HG03108 (cell line): ENCODE measurements around the gene SLC36A1.

Experiments used
- ATAC-seq: cut with Tn5 transposase; IDR thresholded peaks from one replicate; pipeline ENCODE4 v1.9.1; 2021; ENCODE audit warnings: moderate library complexity; ENCODE audit not compliant: unreplicated experiment

The SLC36A1 gene

GRCh38 chr5:151451626-151452520, 4.5 kb downstream of the SLC36A1 start:
- ATAC-seq: peak; percentile 37

GRCh38 chr5:151454166-151454565, 6.8 kb downstream of the SLC36A1 start:
- ATAC-seq: no peak

- no peak for ATAC-seq
Measured at GRCh38 chr5:151454889-151455288, 7.5 kb downstream of the SLC36A1 start.

GRCh38 chr5:151456321-151456940, 9.0 kb downstream of the SLC36A1 start:
- no peak for ATAC-seq

GRCh38 chr5:151458314-151458713, 10.9 kb downstream of the SLC36A1 start:
- no peak for ATAC-seq

- ATAC-seq: no peak
Measured at GRCh38 chr5:151459680-151460324, 12.4 kb downstream of the SLC36A1 start.

GRCh38 chr5:151461312-151461711, 13.9 kb downstream of the SLC36A1 start:
- ATAC-seq: peak; percentile 80

GRCh38 chr5:151463137-151464029, 16.0 kb downstream of the SLC36A1 start:
- no peak for ATAC-seq

GRCh38 chr5:151464101-151464500, 16.7 kb downstream of the SLC36A1 start:
- ATAC-seq: no peak

GRCh38 chr5:151465476-151465875, 18.1 kb downstream of the SLC36A1 start:
- no peak for ATAC-seq

- no peak for ATAC-seq
Measured at GRCh38 chr5:151467576-151467975, 20.2 kb downstream of the SLC36A1 start.

- no peak for ATAC-seq
Measured at GRCh38 chr5:151469386-151469785, 22.0 kb downstream of the SLC36A1 start.

- no peak for ATAC-seq
Measured at GRCh38 chr5:151469992-151470391, 22.6 kb downstream of the SLC36A1 start.

GRCh38 chr5:151470439-151470838, 23.0 kb downstream of the SLC36A1 start:
- no peak for ATAC-seq

GRCh38 chr5:151471276-151471675, 23.9 kb downstream of the SLC36A1 start:
- no peak for ATAC-seq

GRCh38 chr5:151474799-151475198, 27.4 kb downstream of the SLC36A1 start:
- no peak for ATAC-seq

- no peak for ATAC-seq
Measured at GRCh38 chr5:151475388-151475787, 28.0 kb downstream of the SLC36A1 start.

GRCh38 chr5:151476016-151476415, 28.6 kb downstream of the SLC36A1 start:
- no peak for ATAC-seq

GRCh38 chr5:151477101-151477500, 29.7 kb downstream of the SLC36A1 start:
- no peak for ATAC-seq

- ATAC-seq: no peak
Measured at GRCh38 chr5:151480384-151481293, 33.2 kb downstream of the SLC36A1 start.
